HFFc6 (cell line): ENCODE measurements around the gene UMAD1. TPM values are rescaled to one million over a fixed set of nuclear protein-coding genes. Genes with fewer than 3 reads are reported as not detected.

Source experiments
- DNase-seq: peaks from one replicate; pipeline ENCODE4 v3.0.0-alpha.2; 2018
- H3K27ac Mint-ChIP-seq: 2 replicates; pipeline ENCODE4 v1.8.0; 2020; ENCODE audit warnings: mild to moderate bottlenecking, mixed read lengths
- H3K27me3 Mint-ChIP-seq: 2 replicates; pipeline ENCODE4 v1.8.0; 2021; ENCODE audit warnings: mild to moderate bottlenecking, moderate library complexity, mixed read lengths; ENCODE audit not compliant: insufficient read depth
- H3K36me3 Mint-ChIP-seq: 2 replicates; pipeline ENCODE4 v1.8.0; 2021; ENCODE audit warnings: low read depth, mixed read lengths
- H3K4me1 Mint-ChIP-seq: 2 replicates; pipeline ENCODE4 v1.8.0; 2020; ENCODE audit warnings: low read depth, mixed read lengths
- H3K4me3 Mint-ChIP-seq: 2 replicates; pipeline ENCODE4 v1.8.0; 2020; ENCODE audit warnings: mild to moderate bottlenecking, moderate library complexity, mixed read lengths
- H3K9me3 Mint-ChIP-seq: 2 replicates; pipeline ENCODE4 v1.8.0; 2020; ENCODE audit warnings: mild to moderate bottlenecking, mixed read lengths
- total RNA-seq, 6 experiments: library from RNA; stranded (reverse); fragmentation: NEBNext Ultra II Directional; extraction: Animal tissue kit (Norgen Biotek cat#: 25700); gene quantifications; 2 replicates in 1 of 6; 3 replicates in 5 of 6; pipeline ENCODE4 v1.2.3, GENCODE V29; 2021
- TF ChIP-seq, protein P1 (sequence below): fragments of 200-600 bp; sonication (generic); IDR thresholded peaks from 2 replicates; pipeline ENCODE4 v1.5.0; 2021; ENCODE audit warnings: antibody characterized with exemption, mild to moderate bottlenecking

The UMAD1 gene
- total RNA-seq, 6 experiments from 2014 or later, result 11.6 to 14.6 (median 12.1) TPM

DNA sequence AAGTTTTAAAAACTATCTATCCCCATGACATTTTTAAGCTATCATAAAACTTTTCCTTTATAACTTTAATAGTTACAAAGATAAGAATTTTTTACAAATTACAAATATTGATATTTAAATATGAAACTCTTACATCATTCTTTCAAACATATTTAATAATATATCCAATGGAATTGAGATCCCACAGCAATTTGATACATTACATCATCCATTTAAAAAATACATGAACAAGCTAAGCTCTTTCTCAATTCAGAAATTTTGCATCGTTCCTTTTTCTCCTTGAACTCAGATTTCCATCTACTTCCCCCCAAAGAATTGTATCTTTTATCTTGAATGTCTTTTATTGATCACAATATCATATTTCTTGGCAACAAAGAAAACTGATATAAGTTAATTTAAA, 209.6 kb downstream of the UMAD1 start:
- H3K9me3 Mint-ChIP-seq, result peaks cover 10% of the 10 kb centered on the region
- H3K36me3 Mint-ChIP-seq, result peaks cover 8% of the 10 kb centered on the region
- no peak overlapping the region for H3K27ac Mint-ChIP-seq
- TF ChIP-seq, protein P1, sequence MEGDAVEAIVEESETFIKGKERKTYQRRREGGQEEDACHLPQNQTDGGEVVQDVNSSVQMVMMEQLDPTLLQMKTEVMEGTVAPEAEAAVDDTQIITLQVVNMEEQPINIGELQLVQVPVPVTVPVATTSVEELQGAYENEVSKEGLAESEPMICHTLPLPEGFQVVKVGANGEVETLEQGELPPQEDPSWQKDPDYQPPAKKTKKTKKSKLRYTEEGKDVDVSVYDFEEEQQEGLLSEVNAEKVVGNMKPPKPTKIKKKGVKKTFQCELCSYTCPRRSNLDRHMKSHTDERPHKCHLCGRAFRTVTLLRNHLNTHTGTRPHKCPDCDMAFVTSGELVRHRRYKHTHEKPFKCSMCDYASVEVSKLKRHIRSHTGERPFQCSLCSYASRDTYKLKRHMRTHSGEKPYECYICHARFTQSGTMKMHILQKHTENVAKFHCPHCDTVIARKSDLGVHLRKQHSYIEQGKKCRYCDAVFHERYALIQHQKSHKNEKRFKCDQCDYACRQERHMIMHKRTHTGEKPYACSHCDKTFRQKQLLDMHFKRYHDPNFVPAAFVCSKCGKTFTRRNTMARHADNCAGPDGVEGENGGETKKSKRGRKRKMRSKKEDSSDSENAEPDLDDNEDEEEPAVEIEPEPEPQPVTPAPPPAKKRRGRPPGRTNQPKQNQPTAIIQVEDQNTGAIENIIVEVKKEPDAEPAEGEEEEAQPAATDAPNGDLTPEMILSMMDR, result no peak
- no peak overlapping the region for H3K4me3 Mint-ChIP-seq
- H3K4me1 Mint-ChIP-seq, result no peaks in the 10 kb centered on the region
- DNase-seq, result no peak
- no peaks in the 10 kb centered on the region for H3K27me3 Mint-ChIP-seq

GRCh38 chr7:7851381-7851780, 210.8 kb downstream of the UMAD1 start:
- Mint-ChIP-seq H3K4me3 (no peak overlapping the region), H3K4me1 (no peaks in the 10 kb centered on the region), H3K9me3 (peaks cover 19% of the 10 kb centered on the region), H3K27me3 (peaks cover 3% of the 10 kb centered on the region; the same call in 1 of the 2 replicates), H3K27ac (no peak overlapping the region), H3K36me3 (peaks cover 15% of the 10 kb centered on the region)
- no peak for DNase-seq
- TF ChIP-seq, protein P1, result no peak

- Mint-ChIP-seq H3K36me3 (peaks cover 18% of the 10 kb centered on the region), H3K9me3 (peaks cover 19% of the 10 kb centered on the region), H3K27me3 (peaks cover 3% of the 10 kb centered on the region; the same call in 1 of the 2 replicates), H3K4me3 (no peak overlapping the region), H3K4me1 (no peaks in the 10 kb centered on the region), H3K27ac (no peak overlapping the region)
- no peak for DNase-seq
- TF ChIP-seq, protein P1, result no peak
Observed at GRCh38 chr7:7851991-7852390, 211.4 kb downstream of the UMAD1 start.

GRCh38 chr7:7857143-7857583, 216.6 kb downstream of the UMAD1 start:
- Mint-ChIP-seq H3K27me3 (peaks cover 3% of the 10 kb centered on the region; the same call in 1 of the 2 replicates), H3K4me1 (peaks cover 21% of the 10 kb centered on the region), H3K9me3 (peaks cover 19% of the 10 kb centered on the region), H3K36me3 (peaks cover 22% of the 10 kb centered on the region), H3K4me3 (no peak overlapping the region), H3K27ac (no peak overlapping the region)
- TF ChIP-seq, protein P1, result no peak
- no peak for DNase-seq

DNA sequence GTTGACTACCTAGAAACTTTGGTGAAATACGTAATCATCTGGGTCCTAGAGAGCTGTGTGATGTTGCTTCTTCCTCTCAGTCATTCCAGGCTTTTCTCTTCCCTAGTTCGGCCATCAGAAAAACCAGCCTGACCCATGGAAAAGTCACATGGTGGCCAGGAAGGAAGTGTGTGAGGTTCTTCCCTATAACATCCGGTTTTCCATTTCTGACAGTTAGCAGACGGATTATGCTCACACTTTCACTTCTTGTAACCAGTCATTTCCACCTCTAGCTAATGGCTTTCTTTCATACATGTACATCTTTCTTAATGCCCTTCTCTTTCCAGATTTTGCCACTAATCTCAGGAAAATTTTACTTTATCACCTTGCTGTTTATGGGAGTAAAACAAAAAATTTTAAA, 218.0 kb downstream of the UMAD1 start:
- no peak for DNase-seq
- no peak overlapping the region for H3K27ac Mint-ChIP-seq
- H3K4me3 Mint-ChIP-seq, result no peak overlapping the region
- peaks cover 3% of the 10 kb centered on the region; the same call in 1 of the 2 replicates for H3K27me3 Mint-ChIP-seq
- peaks cover 22% of the 10 kb centered on the region for H3K36me3 Mint-ChIP-seq
- H3K4me1 Mint-ChIP-seq, result peaks cover 21% of the 10 kb centered on the region
- H3K9me3 Mint-ChIP-seq, result peaks cover 19% of the 10 kb centered on the region
- TF ChIP-seq, protein P1, result no peak

GRCh38 chr7:7859411-7859810, 218.9 kb downstream of the UMAD1 start:
- Mint-ChIP-seq H3K36me3 (peaks cover 18% of the 10 kb centered on the region), H3K9me3 (peaks cover 16% of the 10 kb centered on the region), H3K27ac (no peak overlapping the region), H3K4me3 (no peak overlapping the region), H3K4me1 (peaks cover 21% of the 10 kb centered on the region), H3K27me3 (peaks cover 3% of the 10 kb centered on the region; the same call in 1 of the 2 replicates)
- no peak for DNase-seq
- TF ChIP-seq, protein P1, result no peak
